ENCODE measurements around the gene CRAMP1. TPM values are rescaled to one million over a fixed set of nuclear protein-coding genes. Genes with fewer than 3 reads are reported as not detected.

CRAMP1 gene
- total RNA-seq, 1 experiment from 2014 or later: 7.6 TPM

DNA sequence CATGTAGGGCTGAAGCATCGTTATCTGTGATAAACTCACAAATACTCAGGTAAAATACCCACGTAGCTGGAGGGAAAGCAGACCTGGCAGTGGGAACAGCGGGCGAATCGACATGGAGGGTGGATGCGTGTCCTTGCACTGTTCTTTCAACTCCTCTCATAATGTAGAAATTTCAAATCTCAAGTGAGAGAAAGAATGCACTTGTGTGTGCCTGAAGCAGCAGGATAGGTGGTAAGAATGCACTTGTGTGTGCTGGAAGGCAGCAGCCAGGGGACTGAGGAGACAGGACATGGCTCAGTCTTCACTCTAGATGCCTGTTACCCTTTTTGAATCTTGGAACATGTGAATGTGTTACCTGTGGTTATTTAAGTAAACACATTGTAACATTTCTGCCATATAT, 10.7 kb upstream of the CRAMP1 start:
- no peak for DNase-seq
- Histone ChIP-seq H2AFZ (ENCODE audit: low read length) (no peak overlapping the region), H3K36me3 (ENCODE audit: insufficient read depth, low read length) (no peaks in the 10 kb centered on the region), H3K27ac (ENCODE audit: low read length) (no peak overlapping the region), H4K20me1 (ENCODE audit: insufficient read depth, low read depth, low read length) (no peaks in the 10 kb centered on the region), H3K27me3 (ENCODE audit: low read length) (no peaks in the 10 kb centered on the region), H3K9me3 (ENCODE audit: low read length) (no peaks in the 10 kb centered on the region), H3K9ac (ENCODE audit: low read length) (no peak overlapping the region), H3K4me1 (ENCODE audit: low read length) (no peaks in the 10 kb centered on the region), H3K9me2 (replicated peaks; ENCODE audit: insufficient read depth, low read length) (no peaks in the 10 kb centered on the region), H3K4me2 (ENCODE audit: low read depth, low read length, poor library complexity, severe bottlenecking) (no peak overlapping the region), H3K4me3 (ENCODE audit: low read length) (no peak overlapping the region), H3K79me2 (ENCODE audit: low read length) (no peaks in the 10 kb centered on the region)

DNA sequence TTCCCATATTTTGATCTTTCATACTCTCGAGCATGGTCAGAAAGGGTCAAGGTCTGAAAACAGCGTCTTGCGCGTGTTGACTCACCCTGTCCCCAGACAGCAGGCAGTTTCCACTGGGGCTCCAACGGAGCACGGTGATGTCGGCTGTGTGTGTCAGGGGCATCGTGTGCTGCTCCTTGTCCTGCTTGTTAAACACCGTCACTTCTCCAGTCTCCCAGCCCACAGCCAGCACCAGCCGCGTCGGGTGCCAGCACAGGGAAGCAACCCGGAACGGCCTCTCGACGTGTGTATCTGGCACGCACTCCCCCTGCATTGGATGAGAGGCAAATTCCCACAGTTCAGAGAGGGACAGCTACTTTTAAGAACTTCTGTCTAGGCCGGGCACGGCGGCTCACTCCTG, 9.9 kb upstream of the CRAMP1 start:
- no peaks in the 10 kb centered on the region for H3K4me1 ChIP-seq (ENCODE audit: low read length)
- H3K9me3 ChIP-seq (ENCODE audit: low read length): no peaks in the 10 kb centered on the region
- H2AFZ ChIP-seq (ENCODE audit: low read length): no peak overlapping the region
- no peaks in the 10 kb centered on the region for H3K36me3 ChIP-seq (ENCODE audit: insufficient read depth, low read length)
- H3K9ac ChIP-seq (ENCODE audit: low read length): no peak overlapping the region
- H3K4me2 ChIP-seq (ENCODE audit: low read depth, low read length, poor library complexity, severe bottlenecking): no peak overlapping the region
- no peaks in the 10 kb centered on the region for H3K79me2 ChIP-seq (ENCODE audit: low read length)
- H3K27me3 ChIP-seq (ENCODE audit: low read length): no peaks in the 10 kb centered on the region
- no peaks in the 10 kb centered on the region for H4K20me1 ChIP-seq (ENCODE audit: insufficient read depth, low read depth, low read length)
- H3K9me2 ChIP-seq (replicated peaks; ENCODE audit: insufficient read depth, low read length): no peaks in the 10 kb centered on the region
- no peak overlapping the region for H3K27ac ChIP-seq (ENCODE audit: low read length)
- no peak overlapping the region for H3K4me3 ChIP-seq (ENCODE audit: low read length)
- DNase-seq: no peak

DNA sequence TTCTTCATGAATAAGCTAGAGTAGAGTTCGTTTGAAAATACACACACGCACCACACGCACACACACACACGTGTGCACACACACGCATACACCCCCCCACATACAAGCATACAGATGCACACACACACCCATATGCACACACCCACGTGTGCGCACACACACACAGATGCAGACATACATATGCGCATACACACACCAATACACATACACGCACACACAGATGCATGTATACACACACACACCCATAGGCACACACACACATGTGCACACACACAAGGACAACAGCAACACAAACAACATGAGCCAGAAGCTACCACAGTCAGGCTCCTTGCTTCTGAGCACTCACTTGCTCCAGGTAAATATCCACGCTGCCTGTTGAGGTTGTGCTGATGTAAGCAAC, 5.4 kb upstream of the CRAMP1 start:
- Histone ChIP-seq H3K79me2 (ENCODE audit: low read length) (peaks cover 14% of the 10 kb centered on the region), H2AFZ (ENCODE audit: low read length) (no peak overlapping the region)

DNA sequence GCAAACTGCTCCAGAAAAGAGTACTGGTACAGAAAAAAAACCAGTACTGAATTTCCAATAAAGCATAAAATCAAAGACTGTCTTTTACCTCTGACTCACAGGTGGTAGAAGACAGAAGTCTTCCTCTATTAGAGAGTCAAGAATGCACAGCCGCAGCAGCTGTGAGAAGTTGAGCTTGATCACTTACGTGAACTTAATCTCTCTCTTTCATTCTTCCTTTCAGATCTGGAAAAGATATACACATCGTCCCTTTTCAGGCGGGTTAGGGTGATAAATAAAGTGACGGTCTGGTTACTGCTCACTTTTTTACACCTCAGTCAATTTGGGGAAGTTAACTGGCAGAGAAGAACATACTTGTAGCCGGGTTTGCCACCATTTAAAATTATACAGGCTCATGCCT, 4.2 kb upstream of the CRAMP1 start:
- Histone ChIP-seq H3K9me2 (replicated peaks; ENCODE audit: insufficient read depth, low read length) (no peaks in the 10 kb centered on the region), H3K36me3 (ENCODE audit: insufficient read depth, low read length) (no peaks in the 10 kb centered on the region), H4K20me1 (ENCODE audit: insufficient read depth, low read depth, low read length) (peaks cover 4% of the 10 kb centered on the region; the same call in 1 of the 2 replicates), H3K9ac (ENCODE audit: low read length) (no peak overlapping the region), H3K27ac (ENCODE audit: low read length) (no peak overlapping the region), H3K27me3 (ENCODE audit: low read length) (no peaks in the 10 kb centered on the region), H2AFZ (ENCODE audit: low read length) (no peak overlapping the region), H3K9me3 (ENCODE audit: low read length) (no peaks in the 10 kb centered on the region), H3K4me2 (ENCODE audit: low read depth, low read length, poor library complexity, severe bottlenecking) (no peak overlapping the region), H3K79me2 (ENCODE audit: low read length) (peaks cover 20% of the 10 kb centered on the region), H3K4me1 (ENCODE audit: low read length) (peaks cover 23% of the 10 kb centered on the region), H3K4me3 (ENCODE audit: low read length) (no peak overlapping the region)
- DNase-seq: no peak

More for the DNA sequence above, 5.4 kb upstream of the CRAMP1 start:
- no peak overlapping the region for H3K4me3 ChIP-seq (ENCODE audit: low read length)
- no peaks in the 10 kb centered on the region for H3K9me2 ChIP-seq (replicated peaks; ENCODE audit: insufficient read depth, low read length)
- H3K9ac ChIP-seq (ENCODE audit: low read length): no peak overlapping the region
- H3K27me3 ChIP-seq (ENCODE audit: low read length): no peaks in the 10 kb centered on the region
- no peaks in the 10 kb centered on the region for H3K36me3 ChIP-seq (ENCODE audit: insufficient read depth, low read length)
- H3K9me3 ChIP-seq (ENCODE audit: low read length): no peaks in the 10 kb centered on the region
- H3K4me1 ChIP-seq (ENCODE audit: low read length): peaks cover 22% of the 10 kb centered on the region
- no peak for DNase-seq
- no peak overlapping the region for H3K4me2 ChIP-seq (ENCODE audit: low read depth, low read length, poor library complexity, severe bottlenecking)
- no peak overlapping the region for H3K27ac ChIP-seq (ENCODE audit: low read length)
- H4K20me1 ChIP-seq (ENCODE audit: insufficient read depth, low read depth, low read length): no peaks in the 10 kb centered on the region

DNA sequence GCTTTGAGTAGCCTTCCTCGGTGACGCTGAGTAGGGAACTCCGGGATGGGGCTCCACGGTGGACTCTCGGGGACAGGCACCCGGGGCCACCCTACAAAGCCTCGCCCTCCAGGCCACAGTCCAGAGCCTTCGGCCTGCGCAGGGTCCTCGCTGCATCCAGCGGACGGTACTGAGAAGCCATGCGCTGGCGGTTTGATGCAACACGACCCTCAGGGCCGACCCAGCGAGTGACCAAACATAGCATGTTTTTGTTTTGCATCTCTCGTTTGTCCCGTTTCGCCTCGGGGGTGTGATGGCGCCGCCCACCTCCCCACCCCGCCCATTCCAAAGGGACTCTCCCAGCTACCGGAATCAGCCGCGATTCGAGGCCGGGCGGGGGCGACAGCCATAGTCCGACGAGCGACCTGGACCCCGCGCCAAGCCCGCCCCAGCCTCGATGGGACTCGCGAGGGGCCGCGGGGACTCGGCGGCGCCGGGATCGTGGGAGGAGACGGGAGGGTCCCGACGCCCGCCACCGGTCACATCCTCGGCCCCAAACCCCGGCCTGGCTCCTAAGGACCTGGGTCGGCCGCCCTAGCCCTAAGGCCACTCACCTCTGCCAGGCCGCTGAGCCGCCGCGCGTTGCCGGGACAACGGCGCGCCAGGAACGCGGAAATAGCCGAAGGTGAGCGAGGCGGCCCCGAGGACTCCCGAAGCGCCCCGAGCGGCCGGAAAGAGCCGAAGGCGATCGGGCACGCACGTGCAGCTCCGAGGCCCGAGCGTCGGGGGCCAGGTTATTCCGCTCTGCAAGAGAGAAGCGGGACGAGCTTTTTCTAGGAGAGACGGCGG, 1.9 kb upstream of the CRAMP1 start:
- H3K27ac ChIP-seq (ENCODE audit: low read length): no peak overlapping the region
- peaks cover 12% of the 10 kb centered on the region; the same call in 1 of the 2 replicates for H4K20me1 ChIP-seq (ENCODE audit: insufficient read depth, low read depth, low read length)
- peaks cover 28% of the 10 kb centered on the region for H3K4me1 ChIP-seq (ENCODE audit: low read length)

DNA sequence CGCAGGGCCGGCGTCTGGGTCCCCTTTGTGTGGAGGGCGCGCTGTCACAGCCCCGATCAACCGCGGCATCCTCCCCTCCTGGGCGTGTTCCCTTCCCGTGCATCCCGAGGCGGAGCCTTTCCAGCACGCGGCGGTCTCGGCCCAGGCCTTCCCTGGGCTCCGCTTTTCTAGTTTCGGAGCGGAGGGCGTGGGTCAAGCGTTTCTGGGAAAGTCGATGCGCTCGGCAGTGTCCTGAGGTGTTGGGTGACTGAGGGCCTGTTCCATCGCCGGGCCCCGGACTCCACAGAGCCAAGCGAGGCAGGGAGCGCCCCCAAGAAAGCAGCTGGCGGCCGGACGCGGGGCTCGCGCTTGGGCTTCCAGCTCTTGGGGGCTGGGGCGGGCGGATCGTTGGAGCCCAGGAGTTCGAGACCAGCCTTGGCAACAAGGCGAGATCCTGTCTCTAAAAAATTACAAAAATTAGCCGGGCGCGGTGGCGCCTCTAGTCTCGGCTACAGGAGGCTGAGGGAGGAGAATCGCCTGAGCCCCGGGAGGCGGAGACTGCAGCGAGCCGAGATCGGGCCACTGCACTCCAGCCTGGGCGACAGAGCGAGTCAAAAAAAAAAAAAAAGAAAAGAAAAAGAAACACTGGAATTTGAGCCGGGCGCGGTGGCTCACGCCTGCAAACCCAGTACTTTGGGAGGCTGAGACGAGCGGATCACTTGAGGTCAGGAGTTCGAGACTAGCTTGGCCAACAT, 1.1 kb upstream of the CRAMP1 start:
- Histone ChIP-seq H4K20me1 (ENCODE audit: insufficient read depth, low read depth, low read length) (peaks cover 12% of the 10 kb centered on the region; the same call in 1 of the 2 replicates), H3K27me3 (ENCODE audit: low read length) (no peaks in the 10 kb centered on the region), H3K4me3 (ENCODE audit: low read length) (peak overlapping the region; percentile 55; the same call in 1 of the 2 replicates), H3K9me3 (ENCODE audit: low read length) (no peaks in the 10 kb centered on the region), H3K79me2 (ENCODE audit: low read length) (peaks cover 46% of the 10 kb centered on the region), H3K36me3 (ENCODE audit: insufficient read depth, low read length) (peaks cover 6% of the 10 kb centered on the region; the same call in 1 of the 2 replicates), H3K27ac (ENCODE audit: low read length) (no peak overlapping the region), H3K4me2 (ENCODE audit: low read depth, low read length, poor library complexity, severe bottlenecking) (peak overlapping the region; percentile 91), H3K9ac (ENCODE audit: low read length) (peak overlapping the region; percentile 78), H3K9me2 (replicated peaks; ENCODE audit: insufficient read depth, low read length) (no peaks in the 10 kb centered on the region), H3K4me1 (ENCODE audit: low read length) (peaks cover 30% of the 10 kb centered on the region), H2AFZ (ENCODE audit: low read length) (no peak overlapping the region)
- DNase-seq: no peak

More for the DNA sequence above, 1.9 kb upstream of the CRAMP1 start:
- peaks cover under 1% of the 10 kb centered on the region; the same call in 1 of the 2 replicates for H3K36me3 ChIP-seq (ENCODE audit: insufficient read depth, low read length)
- peak overlapping the region; percentile 72 for H3K4me3 ChIP-seq (ENCODE audit: low read length)
- peak overlapping the region; percentile 91 for H3K4me2 ChIP-seq (ENCODE audit: low read depth, low read length, poor library complexity, severe bottlenecking)
- DNase-seq: peak; percentile 97
- H3K9me2 ChIP-seq (replicated peaks; ENCODE audit: insufficient read depth, low read length): no peaks in the 10 kb centered on the region
- H3K27me3 ChIP-seq (ENCODE audit: low read length): no peaks in the 10 kb centered on the region
- H3K79me2 ChIP-seq (ENCODE audit: low read length): peaks cover 38% of the 10 kb centered on the region
- no peaks in the 10 kb centered on the region for H3K9me3 ChIP-seq (ENCODE audit: low read length)
- H2AFZ ChIP-seq (ENCODE audit: low read length): peak overlapping the region; percentile 47; the same call in 1 of the 2 replicates
- H3K9ac ChIP-seq (ENCODE audit: low read length): peak overlapping the region; percentile 78

DNA sequence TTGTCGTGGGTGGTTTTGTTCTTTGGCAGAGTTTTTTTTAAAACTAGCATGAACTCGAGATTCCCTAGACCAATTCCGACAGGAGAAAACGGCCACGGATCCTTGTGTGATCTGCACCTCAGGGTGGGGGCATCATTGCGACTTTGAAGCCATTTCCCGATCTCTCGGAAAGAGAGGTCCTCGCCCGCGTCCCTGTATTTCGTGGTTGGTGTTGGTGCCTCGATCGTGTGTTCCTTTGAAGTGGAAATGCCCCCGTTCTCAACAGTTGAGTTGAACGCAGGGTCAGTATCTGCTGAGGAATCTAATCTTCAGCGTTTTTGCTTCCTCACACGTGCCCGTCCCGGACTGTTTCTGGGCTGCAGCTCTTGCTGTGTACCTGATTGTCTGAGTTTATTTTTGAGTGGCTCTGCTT, 1.1 kb downstream of the CRAMP1 start:
- Histone ChIP-seq H3K27me3 (ENCODE audit: low read length) (no peaks in the 10 kb centered on the region), H3K4me2 (ENCODE audit: low read depth, low read length, poor library complexity, severe bottlenecking) (peak overlapping the region; percentile 100), H3K9ac (ENCODE audit: low read length) (peak overlapping the region; percentile 98), H3K9me3 (ENCODE audit: low read length) (no peaks in the 10 kb centered on the region), H3K9me2 (replicated peaks; ENCODE audit: insufficient read depth, low read length) (no peaks in the 10 kb centered on the region), H3K4me1 (ENCODE audit: low read length) (peaks cover 30% of the 10 kb centered on the region), H3K27ac (ENCODE audit: low read length) (peak overlapping the region; percentile 28), H4K20me1 (ENCODE audit: insufficient read depth, low read depth, low read length) (peaks cover 12% of the 10 kb centered on the region; the same call in 1 of the 2 replicates), H3K79me2 (ENCODE audit: low read length) (peaks cover 65% of the 10 kb centered on the region), H3K36me3 (ENCODE audit: insufficient read depth, low read length) (peaks cover 10% of the 10 kb centered on the region; the same call in 1 of the 2 replicates), H3K4me3 (ENCODE audit: low read length) (peak overlapping the region; percentile 99), H2AFZ (ENCODE audit: low read length) (0 out of 2 replicates have a peak overlapping the region, but pooled peaks have one; percentile 5)
- DNase-seq: peak; percentile 74
